Measurements from ENCODE around the gene RAB3IP. TPM values are rescaled to one million over a fixed set of nuclear protein-coding genes. Genes with fewer than 3 reads are reported as not detected.

The RAB3IP gene
- total and polyA plus RNA-seq, 2 of the 4 experiments (the other 2 are of a cell fraction), result 1.5 to 2.7 TPM

DNA sequence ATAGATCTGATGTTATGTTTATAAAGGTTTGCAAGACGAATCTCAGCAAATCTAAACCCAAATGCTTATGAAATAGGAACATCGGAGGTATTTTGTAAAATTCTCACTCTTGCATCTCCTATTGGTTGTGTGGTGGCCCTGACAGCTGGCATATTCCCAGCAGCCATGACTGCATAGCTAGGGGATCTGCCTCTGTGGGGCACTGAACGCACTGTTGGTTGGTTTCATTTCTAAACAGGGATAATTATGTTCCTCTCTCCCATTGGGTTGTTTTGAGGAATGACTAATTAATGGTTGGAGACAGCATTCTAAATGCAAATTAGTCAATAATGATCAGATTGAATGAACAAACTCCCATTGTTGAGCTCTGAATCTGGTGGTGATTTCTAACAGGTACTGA, 36.8 kb upstream of the RAB3IP start:
- CTCF ChIA-PET, result no interaction called here

More for the DNA sequence above, 36.8 kb upstream of the RAB3IP start:
- dilution Hi-C loops (cut with HindIII; ENCODE audit: low sequenced_read_pairs, unreplicated experiment) (no loop called here), in situ Hi-C loops (cut with MboI; ENCODE audit: low sequenced_read_pairs) (no loop called here), intact Hi-C loops (cut with micrococcal nuclease) (no loop called here)
- H3K4ac ChIP-seq (ENCODE audit: low read depth, low read length), result no peak overlapping the region
- H2AK9ac ChIP-seq (replicated peaks; ENCODE audit: low read depth, low read length, poor library complexity), result no peak overlapping the region
- H3K9ac ChIP-seq (ENCODE audit: low read depth, low read length), result no peak overlapping the region
- H3K9me1 ChIP-seq (ENCODE audit: insufficient read depth, low read length), result no peaks in the 10 kb centered on the region
- no peak overlapping the region for H2AFZ ChIP-seq (replicated peaks; ENCODE audit: low read length, poor library complexity)
- WGBS, 2 experiments (ENCODE audit: extremely low coverage in 2 of 2, insufficient read length in 1 of 2), result no CpG with 5 or more reads among the region's 3 CpGs
- no peak overlapping the region for H3K14ac ChIP-seq (replicated peaks; ENCODE audit: low read depth, low read length)
- no peak overlapping the region for H2BK5ac ChIP-seq (ENCODE audit: low read depth, low read length, poor library complexity, severe bottlenecking)
- no peak overlapping the region for H3K18ac ChIP-seq (ENCODE audit: low read depth, low read length)
- no peaks in the 10 kb centered on the region for H3K79me1 ChIP-seq (ENCODE audit: low read depth in 1 of 2, low read length in 2 of 2)
- H3K27ac ChIP-seq (ENCODE audit: insufficient read depth, low read length), result no peak overlapping the region
- no peaks in the 10 kb centered on the region for H3K9me3 ChIP-seq (ENCODE audit: control insufficient read depth, insufficient read depth, low read length)
- H3K4me2 ChIP-seq (ENCODE audit: low read depth, low read length), result no peak overlapping the region
- H2BK120ac ChIP-seq (ENCODE audit: low read depth, low read length), result no peak overlapping the region
- no peaks in the 10 kb centered on the region for H3K4me1 ChIP-seq (ENCODE audit: control insufficient read depth, insufficient read depth, low read length)
- no peak overlapping the region for H3K4me3 ChIP-seq (ENCODE audit: insufficient read depth, low read depth, low read length)
- ATAC-seq (ENCODE audit: low read depth) (no peak), DNase-seq (no peak)
- no peak overlapping the region for H4K8ac ChIP-seq (ENCODE audit: low read depth in 2 of 2, low read length in 2 of 2)
- H4K91ac ChIP-seq (ENCODE audit: insufficient read depth, low read depth, low read length), result no peak overlapping the region
- no peaks in the 10 kb centered on the region for H3K36me3 ChIP-seq (ENCODE audit: control insufficient read depth, insufficient read depth, low read length)
- H3K27me3 ChIP-seq (ENCODE audit: control insufficient read depth, insufficient read depth, low read length), result no peaks in the 10 kb centered on the region; the same call in 1 of the 2 replicates
- no peaks in the 10 kb centered on the region for H4K20me1 ChIP-seq (ENCODE audit: insufficient read depth, low read length)
- no peak overlapping the region for H2AK5ac ChIP-seq (ENCODE audit: low read depth, low read length)
- POLR2A ChIA-PET (ENCODE audit: unreplicated experiment), result no interaction called here
- no peak overlapping the region for H3K23ac ChIP-seq (ENCODE audit: low read depth, low read length)
- no peak overlapping the region for H2BK20ac ChIP-seq (ENCODE audit: low read depth, low read length)
- H3K56ac ChIP-seq (ENCODE audit: extremely low read depth, insufficient read depth, low read length), result no peak overlapping the region
- H4K5ac ChIP-seq (ENCODE audit: low read depth, low read length), result no peak overlapping the region
- TF ChIP-seq RCOR1 (IDR thresholded peaks at IDR 0.05; ENCODE audit: insufficient replicate concordance, low read length), result no peak
- no TSS peak for BruUV-seq (replicated peaks)
- no peak overlapping the region for H2BK15ac ChIP-seq (ENCODE audit: low read depth, low read length)
